HepG2 (cell line): ENCODE data around the gene PCIF1. TPM values are rescaled to one million over a fixed set of nuclear protein-coding genes. Genes with fewer than 3 reads are reported as not detected.

ENCODE experiments used
- FOXK1 ChIP-seq: sonication (generic); formaldehyde crosslinking; IDR thresholded peaks from 2 replicates; pipeline ENCODE4 v1.4.0; 2020; ENCODE audit warnings: low read depth, missing genetic modification reagents, borderline replicate concordance
- JARID2 ChIP-seq: sonication (generic); formaldehyde crosslinking; IDR thresholded peaks from 2 replicates; pipeline ENCODE4 v1.8.1; 2023; ENCODE audit warnings: missing genetic modification reagents, inconsistent platforms; ENCODE audit not compliant: insufficient replicate concordance
- MAFF ChIP-seq: IDR thresholded peaks from 2 replicates; pipeline ENCODE4 v1.6.1; 2011; ENCODE audit warnings: low read depth, low read length, improper control_type of control experiment
- MIER3 ChIP-seq: IDR thresholded peaks from 2 replicates; pipeline ENCODE4 v1.6.1; 2016; ENCODE audit warnings: missing compliant biosample characterization, borderline replicate concordance
- MYPOP ChIP-seq: sonication (generic); formaldehyde crosslinking; IDR thresholded peaks from 2 replicates; pipeline ENCODE4 v1.8.1; 2023; ENCODE audit warnings: mild to moderate bottlenecking, moderate library complexity, missing genetic modification reagents
- NPAS2 ChIP-seq: sonication (generic); formaldehyde crosslinking; IDR thresholded peaks from 2 replicates; pipeline ENCODE4 v1.8.0; 2022; ENCODE audit warnings: mild to moderate bottlenecking, missing genetic modification reagents, borderline replicate concordance
- RARG ChIP-seq: sonication (generic); formaldehyde crosslinking; IDR thresholded peaks from 2 replicates; pipeline ENCODE4 v1.4.0; 2020; ENCODE audit warnings: low read depth, mild to moderate bottlenecking, missing genetic modification reagents
- RFXANK ChIP-seq: IDR thresholded peaks from 2 replicates; pipeline ENCODE4 v1.6.1; 2016
- TBX2 ChIP-seq: sonication (generic); formaldehyde crosslinking; IDR thresholded peaks from 2 replicates; pipeline ENCODE4 v1.5.0; 2020; ENCODE audit warnings: missing genetic modification reagents, mild to moderate bottlenecking, borderline replicate concordance
- TGIF2 ChIP-seq: IDR thresholded peaks from 2 replicates; pipeline ENCODE4 v1.6.1; 2016; ENCODE audit warnings: control low read depth, missing compliant biosample characterization
- ZBTB38 ChIP-seq: sonication (generic); formaldehyde crosslinking; IDR thresholded peaks from 2 replicates; pipeline ENCODE4 v1.5.1; 2020; ENCODE audit warnings: mild to moderate bottlenecking, missing genetic modification reagents
- ZNF180 ChIP-seq: sonication (generic); formaldehyde crosslinking; IDR thresholded peaks from 2 replicates; pipeline ENCODE4 v1.4.0; 2020; ENCODE audit warnings: low read depth, missing genetic modification reagents, borderline replicate concordance
- ZNF441 ChIP-seq: sonication (generic); formaldehyde crosslinking; IDR thresholded peaks from 2 replicates; pipeline ENCODE4 v1.7.0; 2021; ENCODE audit warnings: missing genetic modification reagents, borderline replicate concordance
- ZNF768 ChIP-seq: sonication (generic); formaldehyde crosslinking; IDR thresholded peaks from 2 replicates; pipeline ENCODE4 v1.4.0; 2020; ENCODE audit warnings: missing genetic modification reagents
- ZNF777 ChIP-seq: sonication (generic); formaldehyde crosslinking; IDR thresholded peaks from 2 replicates; pipeline ENCODE4 v1.4.0; 2020; ENCODE audit warnings: missing genetic modification reagents
- ZNF781 ChIP-seq: sonication (generic); formaldehyde crosslinking; IDR thresholded peaks from 2 replicates; pipeline ENCODE4 v1.5.1; 2020; ENCODE audit warnings: borderline replicate concordance, mild to moderate bottlenecking, missing genetic modification reagents; ENCODE audit errors: not compliant biosample characterization
- ZXDC ChIP-seq: sonication (generic); formaldehyde crosslinking; IDR thresholded peaks from 2 replicates; pipeline ENCODE4 v1.5.0; 2020; ENCODE audit warnings: mild to moderate bottlenecking, missing genetic modification reagents
- polyA plus RNA-seq, 8 experiments: library from polyadenylated mRNA; depleted of rRNA in 3 of 8; stranded (reverse) in 7 of 8; unstranded in 1 of 8; fragments of >200 nt; fragmentation: Illumina TruSeq in 4 of 8; extraction: Trizol in 4 of 8; gene quantifications; 2 replicates each; pipeline versions ENCODE4 v1.2.1 to v1.2.3, GENCODE V29; 2011 to 2016; ENCODE audit warnings: low read depth in 4 of 8, missing spikeins in 1 of 8, mixed read lengths in 1 of 8; ENCODE audit not compliant: insufficient read depth in 1 of 8
- total RNA-seq, 5 experiments: library from RNA; depleted of rRNA; stranded (reverse); fragments of >200 nt; fragmentation: Illumina TruSeq; extraction: Trizol; gene quantifications; 2 replicates each; pipeline ENCODE4 v1.2.3, GENCODE V29; 2016; ENCODE audit warnings: low read depth in 1 of 5
- TF ChIP-seq, protein P1 (sequence below): sonication (generic); formaldehyde crosslinking; IDR thresholded peaks from 2 replicates; pipeline ENCODE4 v1.5.1; 2020; ENCODE audit warnings: missing genetic modification reagents, mild to moderate bottlenecking, borderline replicate concordance
- TF ChIP-seq, protein P2 (sequence below): sonication (generic); formaldehyde crosslinking; IDR thresholded peaks from 2 replicates; pipeline ENCODE4 v1.8.0; 2022; ENCODE audit warnings: missing genetic modification reagents, mild to moderate bottlenecking, inconsistent platforms, borderline replicate concordance
- TF ChIP-seq, protein P3 (sequence below): sonication (generic); formaldehyde crosslinking; conservative IDR thresholded peaks from 2 replicates; pipeline ENCODE4 v1.4.0; 2020; ENCODE audit warnings: missing genetic modification reagents

The PCIF1 gene
- total and polyA plus RNA-seq, 2 of the 13 experiments (the other 11 are each of a cell fraction or from before 2014, with no cell fraction given), result 20.9 to 24.4 TPM

GRCh38 chr20:45933266-45934045 is 1.0 kb upstream of the PCIF1 start (continued):
- TF ChIP-seq, protein P1, sequence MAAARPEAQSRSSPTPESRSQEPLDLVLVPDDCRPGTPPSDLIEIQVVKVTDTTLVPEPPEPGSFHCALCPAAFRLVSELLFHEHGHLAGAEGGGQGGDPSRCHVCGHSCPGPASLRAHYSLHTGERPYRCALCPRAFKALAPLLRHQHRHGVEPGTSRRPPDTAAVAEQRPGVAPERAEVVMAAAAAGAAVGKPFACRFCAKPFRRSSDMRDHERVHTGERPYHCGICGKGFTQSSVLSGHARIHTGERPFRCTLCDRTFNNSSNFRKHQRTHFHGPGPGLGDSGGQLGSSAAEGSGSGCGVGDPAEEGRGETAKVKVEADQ, result peak; percentile 78; the same call in 1 of the 2 replicates
- peak; percentile 81; the same call in 1 of the 2 replicates for TF ChIP-seq TGIF2 (CRISPR knock-in tag)
- TF ChIP-seq MIER3 (CRISPR knock-in tag), result no peak
- no peak; the same call in 1 of the 2 replicates for TF ChIP-seq MYPOP
- no peak for TF ChIP-seq RFXANK (CRISPR knock-in tag)
- peak; percentile 77 for TF ChIP-seq ZNF781 (CRISPR knock-in tag)
- TF ChIP-seq ZNF768 (CRISPR knock-in tag), result no peak
- TF ChIP-seq ZNF777 (CRISPR knock-in tag), result no peak
- TF ChIP-seq NPAS2 (CRISPR knock-in tag), result 0 out of 2 replicates have a peak, but pooled peaks have one; percentile 47
- TF ChIP-seq, protein P2, sequence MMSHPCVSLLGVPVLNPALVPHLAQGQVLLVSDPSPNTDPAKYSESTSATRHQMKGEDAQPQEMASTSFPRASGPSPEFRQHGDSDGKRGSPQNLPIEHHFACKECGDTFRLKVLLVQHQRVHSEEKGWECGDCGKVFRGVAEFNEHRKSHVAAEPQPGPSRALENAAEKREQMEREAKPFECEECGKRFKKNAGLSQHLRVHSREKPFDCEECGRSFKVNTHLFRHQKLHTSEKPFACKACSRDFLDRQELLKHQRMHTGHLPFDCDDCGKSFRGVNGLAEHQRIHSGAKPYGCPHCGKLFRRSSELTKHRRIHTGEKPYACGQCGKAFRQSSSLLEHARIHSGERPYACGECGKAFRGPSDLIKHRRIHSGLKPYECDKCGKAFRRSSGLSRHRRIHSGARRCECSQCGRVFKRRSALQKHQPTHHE (CRISPR knock-in tag), result peak; percentile 83
- TF ChIP-seq JARID2 (CRISPR knock-in tag), result no peak
- 0 out of 2 replicates have a peak, but pooled peaks have one; percentile 37 for TF ChIP-seq ZNF441
- TF ChIP-seq ZXDC, result peak; percentile 72; the same call in 1 of the 2 replicates
- TF ChIP-seq ZBTB38 (CRISPR knock-in tag), result peak; percentile 30; the same call in 1 of the 2 replicates
- TF ChIP-seq FOXK1 (CRISPR knock-in tag), result 0 out of 2 replicates have a peak, but pooled peaks have one; percentile 15
- TF ChIP-seq, protein P3, sequence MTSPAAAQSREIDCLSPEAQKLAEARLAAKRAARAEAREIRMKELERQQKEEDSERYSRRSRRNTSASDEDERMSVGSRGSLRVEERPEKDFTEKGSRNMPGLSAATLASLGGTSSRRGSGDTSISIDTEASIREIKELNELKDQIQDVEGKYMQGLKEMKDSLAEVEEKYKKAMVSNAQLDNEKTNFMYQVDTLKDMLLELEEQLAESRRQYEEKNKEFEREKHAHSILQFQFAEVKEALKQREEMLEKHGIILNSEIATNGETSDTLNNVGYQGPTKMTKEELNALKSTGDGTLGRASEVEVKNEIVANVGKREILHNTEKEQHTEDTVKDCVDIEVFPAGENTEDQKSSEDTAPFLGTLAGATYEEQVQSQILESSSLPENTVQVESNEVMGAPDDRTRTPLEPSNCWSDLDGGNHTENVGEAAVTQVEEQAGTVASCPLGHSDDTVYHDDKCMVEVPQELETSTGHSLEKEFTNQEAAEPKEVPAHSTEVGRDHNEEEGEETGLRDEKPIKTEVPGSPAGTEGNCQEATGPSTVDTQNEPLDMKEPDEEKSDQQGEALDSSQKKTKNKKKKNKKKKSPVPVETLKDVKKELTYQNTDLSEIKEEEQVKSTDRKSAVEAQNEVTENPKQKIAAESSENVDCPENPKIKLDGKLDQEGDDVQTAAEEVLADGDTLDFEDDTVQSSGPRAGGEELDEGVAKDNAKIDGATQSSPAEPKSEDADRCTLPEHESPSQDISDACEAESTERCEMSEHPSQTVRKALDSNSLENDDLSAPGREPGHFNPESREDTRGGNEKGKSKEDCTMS (CRISPR knock-in tag), result no peak
- TF ChIP-seq ZNF180 (CRISPR knock-in tag), result 0 out of 2 replicates have a peak, but pooled peaks have one; percentile 17
- TF ChIP-seq TBX2 (CRISPR knock-in tag), result peak; percentile 37; the same call in 1 of the 2 replicates
- TF ChIP-seq MAFF, result no peak; the same call in 1 of the 2 replicates
- TF ChIP-seq RARG, result no peak; the same call in 1 of the 2 replicates
